CD4-positive, alpha-beta T cell treated with Interleukin-6 for 4 hours (primary cell): ENCODE measurements around the gene LIPT2.

Experiments used
- DNase-seq: peaks from one replicate; pipeline ENCODE4 v3.0.0-alpha.2; 2020; ENCODE audit warnings: mixed read lengths

Gene LIPT2

DNA sequence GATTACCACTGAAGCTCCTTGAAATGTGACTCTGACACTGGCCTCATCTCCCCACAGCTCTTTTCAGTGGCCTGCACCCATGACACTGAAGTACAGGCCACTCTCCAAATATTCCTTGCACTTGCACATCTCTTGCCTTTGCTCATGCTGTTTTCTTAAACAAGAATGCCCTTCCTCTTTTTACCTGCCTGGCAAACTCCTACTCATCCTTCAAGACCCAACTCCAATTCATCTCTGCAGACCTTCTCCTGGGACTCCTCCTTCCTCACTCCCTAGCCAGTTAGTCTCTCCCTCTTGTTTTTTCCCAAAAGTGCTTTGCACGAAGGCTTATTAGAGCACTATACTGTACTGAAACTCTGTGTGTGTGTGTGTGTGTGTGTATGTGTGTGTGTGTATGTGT is 28.8 kb downstream of the LIPT2 start:
- DNase-seq = no peak

DNA sequence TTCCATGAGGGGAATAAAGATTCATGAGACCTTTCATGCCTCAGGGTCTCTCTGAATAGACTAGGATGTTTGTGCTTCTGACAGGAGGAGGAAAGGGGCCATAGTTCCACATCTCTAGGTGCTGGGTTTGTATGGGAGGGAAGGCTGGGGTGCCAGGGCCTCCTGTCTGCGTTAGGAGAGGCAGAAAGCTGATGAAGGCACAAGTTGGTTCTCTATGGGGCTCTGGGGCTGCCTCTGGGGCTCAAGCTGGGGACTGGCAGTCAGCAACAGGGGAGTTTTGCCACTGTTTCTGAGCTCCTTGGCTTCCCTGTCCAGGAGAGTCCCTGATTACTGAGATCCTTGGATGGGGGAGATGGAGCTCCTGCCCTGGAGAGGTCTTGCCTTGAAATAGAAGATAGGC is 30.3 kb downstream of the LIPT2 start:
- no peak for DNase-seq

DNA sequence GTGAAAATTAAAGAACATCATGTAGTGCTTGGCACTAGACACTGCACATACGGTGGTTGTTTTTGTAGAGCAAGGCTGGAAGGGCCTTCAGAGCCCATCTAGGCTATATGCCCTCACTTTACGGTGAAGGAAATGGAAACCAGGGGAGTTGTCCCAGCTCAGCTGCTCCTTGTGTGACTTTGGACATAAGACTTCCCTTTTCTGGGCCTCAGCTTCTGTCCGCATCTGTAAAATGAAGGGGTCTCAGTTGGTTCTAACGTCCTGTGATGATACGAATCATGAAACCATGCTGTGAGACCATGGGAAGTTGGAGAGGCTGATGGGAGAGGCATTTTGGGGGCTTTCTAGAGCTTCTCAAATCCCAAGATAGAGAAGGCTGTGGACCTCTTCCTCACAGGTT is 30.9 kb downstream of the LIPT2 start:
- no peak for DNase-seq

DNA sequence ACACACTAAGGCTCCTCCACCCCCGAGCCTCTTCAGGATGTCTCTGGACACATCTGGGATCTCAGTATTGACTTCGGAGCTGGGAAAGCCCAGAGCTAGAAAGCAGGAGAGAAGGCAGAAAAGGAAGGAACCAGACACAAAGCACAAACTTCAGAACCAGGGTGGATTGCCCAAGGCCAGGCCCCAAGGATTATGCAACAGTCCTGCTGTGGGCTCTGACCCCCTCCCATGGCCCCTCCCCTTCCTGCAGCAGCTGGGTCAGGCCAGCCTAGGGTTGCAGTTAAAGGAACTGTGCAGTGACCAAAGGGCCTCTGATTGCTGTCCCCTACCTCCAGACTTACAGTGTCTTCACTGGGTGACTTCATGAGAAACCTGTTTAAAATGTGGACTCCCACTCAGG is 31.5 kb downstream of the LIPT2 start:
- no peak for DNase-seq

DNA sequence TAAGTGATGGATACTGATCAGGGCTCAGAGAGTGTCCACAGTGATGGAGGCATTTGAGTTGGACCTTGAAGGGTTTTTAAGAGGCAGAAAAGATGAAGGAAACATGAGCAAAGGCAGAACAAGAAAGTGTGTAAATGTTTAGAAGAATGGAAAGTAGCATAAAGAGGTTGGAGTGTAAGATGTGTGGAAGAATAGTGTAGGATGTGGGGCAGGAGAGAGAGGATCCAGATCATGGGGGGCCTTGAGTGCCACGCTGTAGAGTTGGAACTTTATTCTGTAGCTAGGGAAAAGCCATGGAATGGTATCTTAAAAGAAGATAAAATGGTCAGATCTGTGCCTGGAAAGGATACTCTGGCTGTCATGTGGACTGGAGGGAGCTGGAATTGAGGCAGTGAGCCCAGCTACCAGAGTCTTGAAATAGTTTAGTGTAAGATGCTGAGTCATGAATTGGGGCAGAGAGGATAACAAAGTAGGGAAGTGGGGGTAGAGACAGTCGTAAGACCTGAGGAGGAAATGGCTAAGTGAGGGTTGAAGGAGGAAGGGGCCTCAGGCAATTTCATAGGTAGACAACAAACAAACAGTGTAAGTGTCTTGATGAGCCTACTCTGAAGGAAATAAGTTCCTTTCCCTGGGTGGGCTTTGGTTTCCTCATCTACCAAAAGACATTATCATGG is 32.9 kb downstream of the LIPT2 start:
- no peak for DNase-seq

DNA sequence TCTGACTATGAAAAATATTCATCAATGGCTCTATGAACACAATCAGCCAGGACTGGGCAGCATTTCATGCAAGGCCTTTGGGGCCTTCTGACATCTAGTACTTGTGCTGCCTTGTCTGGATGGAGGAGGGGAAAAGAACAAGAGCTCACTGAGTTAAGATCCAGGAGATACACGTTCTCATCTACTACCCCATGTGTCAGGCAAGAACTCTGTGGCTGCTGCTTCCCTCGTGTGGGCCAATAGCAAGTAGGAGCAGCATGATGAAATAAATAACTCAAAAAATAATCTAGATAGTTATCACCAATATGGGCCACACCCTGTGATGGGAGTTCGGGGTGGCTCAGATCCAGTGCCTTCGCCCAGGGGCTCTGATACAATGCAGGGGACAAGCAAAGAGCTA is 33.5 kb downstream of the LIPT2 start:
- DNase-seq = no peak

DNA sequence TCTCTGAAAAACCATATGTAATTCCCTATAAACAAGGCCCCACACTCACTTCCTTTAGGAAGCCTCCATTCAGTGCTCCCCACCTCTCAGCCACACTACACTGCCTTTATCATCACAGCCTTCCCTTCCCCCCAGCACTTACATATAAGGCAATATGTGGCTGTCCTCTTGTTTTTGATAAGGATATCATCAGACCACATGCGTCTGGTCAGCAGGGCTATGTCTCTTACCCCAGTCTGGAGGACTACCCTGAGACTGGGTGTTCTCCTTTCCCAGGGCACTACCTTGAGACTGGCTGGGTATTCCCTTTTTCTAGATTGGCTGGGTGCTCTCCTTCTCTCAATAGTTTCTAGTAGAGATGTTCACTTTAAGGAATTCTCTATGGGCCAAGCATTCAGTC is 33.9 kb downstream of the LIPT2 start:
- DNase-seq = no peak

DNA sequence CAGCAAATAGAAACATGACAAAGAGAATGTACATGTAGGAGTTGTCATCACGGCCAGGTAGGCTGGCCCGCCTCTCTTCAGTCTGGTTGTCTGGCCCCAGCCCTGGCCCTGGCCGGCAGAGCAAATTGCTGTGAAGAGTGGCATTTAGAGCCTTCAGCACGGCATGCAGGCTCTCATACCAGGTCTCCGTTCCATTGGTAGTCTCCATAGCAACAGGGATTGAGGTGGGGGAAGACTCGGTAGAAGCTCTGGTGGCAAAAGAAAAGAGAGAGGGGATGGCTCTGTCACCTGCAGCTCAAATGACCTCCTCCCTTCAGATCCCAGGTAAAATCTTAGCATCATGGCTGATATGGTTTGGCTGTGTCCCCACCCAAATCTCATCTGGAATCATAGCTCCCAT is 36.2 kb downstream of the LIPT2 start:
- no peak for DNase-seq

DNA sequence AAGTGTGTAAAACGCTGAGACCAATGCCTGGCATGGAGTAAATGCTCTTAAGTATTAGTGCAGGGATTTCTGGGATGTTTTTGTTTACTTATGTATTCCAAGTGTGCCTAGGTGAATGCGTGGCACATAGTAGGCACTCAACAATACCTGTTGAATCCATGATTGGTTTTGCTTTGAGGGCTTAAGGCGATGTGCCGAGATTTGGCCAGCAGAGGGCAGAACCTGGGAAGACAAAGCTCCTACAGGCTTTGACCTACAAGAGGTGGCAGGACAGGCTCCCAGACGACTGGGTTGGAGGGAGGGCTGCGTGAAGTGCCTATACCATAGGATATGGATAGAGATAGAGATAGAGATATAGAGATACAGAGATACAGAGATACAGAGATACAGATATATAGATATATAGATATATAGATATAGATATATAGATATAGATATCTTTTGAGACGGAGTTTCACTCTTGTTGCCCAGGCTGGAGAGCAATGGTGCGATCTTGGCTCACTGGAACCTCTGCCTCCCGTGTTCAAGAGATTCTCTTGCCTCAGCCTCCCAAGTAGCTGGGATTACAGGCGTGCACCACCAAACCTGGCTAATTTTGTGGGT is 40.0 kb downstream of the LIPT2 start:
- peak; percentile 65 for DNase-seq

DNA sequence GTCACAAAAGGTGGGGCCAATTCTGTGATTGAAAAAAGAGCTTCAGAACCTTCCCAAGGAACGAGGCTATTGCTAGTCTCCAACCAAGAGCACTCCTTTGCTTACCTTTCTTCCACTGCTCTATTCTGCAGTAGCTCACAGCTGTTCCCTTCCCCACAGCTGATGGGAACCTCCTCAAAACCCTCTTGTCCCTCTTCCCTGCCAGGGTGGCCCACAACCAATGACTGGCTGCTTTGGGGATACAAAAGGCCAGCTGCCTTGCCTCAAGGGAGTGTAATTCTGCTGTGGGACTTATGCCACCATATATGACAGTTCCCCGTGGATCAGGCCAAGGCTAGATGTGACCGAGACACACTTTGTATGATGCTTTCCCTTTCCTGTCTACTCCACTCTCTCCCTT is 41.2 kb downstream of the LIPT2 start:
- no peak for DNase-seq

DNA sequence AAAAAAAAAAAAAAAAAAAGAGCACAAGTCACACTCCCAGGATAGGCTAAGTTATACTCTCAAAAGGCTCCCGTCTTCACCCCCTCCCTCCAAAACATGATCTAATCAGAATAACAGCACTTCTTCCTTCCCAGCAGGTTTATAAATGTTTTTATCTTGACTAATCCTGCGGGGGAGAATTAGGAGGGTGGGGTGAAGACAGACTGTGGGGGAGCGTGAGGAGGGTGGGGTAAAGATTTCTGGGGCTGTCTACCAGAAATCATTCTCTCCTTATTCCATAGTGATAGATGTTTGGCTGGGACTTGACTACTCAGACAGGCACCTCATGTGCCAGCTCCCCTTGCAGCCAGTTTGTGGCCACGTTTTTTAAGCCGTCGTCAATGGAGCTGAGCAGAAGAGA is 43.2 kb downstream of the LIPT2 start:
- no peak for DNase-seq

DNA sequence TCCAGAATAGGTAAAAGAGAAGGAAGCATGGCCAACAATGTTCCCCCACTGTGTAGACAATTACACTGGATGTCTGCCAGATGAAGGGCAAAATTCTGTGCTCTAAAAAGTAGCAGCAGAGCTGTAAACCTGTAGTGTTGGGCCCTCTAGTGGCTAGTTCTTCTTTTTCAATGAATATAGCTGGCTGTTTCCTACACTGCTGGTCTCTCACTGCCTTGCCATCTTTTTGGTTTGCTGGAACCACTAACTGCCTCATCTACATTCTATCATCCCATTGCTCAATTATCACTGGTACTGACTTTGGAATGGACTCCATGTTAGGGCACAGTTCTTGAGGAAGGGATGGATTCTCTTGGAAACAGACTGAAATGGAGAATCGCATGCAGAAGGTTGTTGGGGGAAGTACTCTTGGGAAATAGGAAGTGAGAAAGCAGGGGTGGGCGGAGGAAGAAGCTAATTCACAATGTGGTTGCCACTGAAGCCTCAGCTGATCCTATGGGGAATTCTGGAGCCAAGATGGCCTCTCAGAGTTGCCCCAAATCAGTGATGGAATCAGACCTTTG is 44.1 kb downstream of the LIPT2 start:
- DNase-seq = peak; percentile 54

DNA sequence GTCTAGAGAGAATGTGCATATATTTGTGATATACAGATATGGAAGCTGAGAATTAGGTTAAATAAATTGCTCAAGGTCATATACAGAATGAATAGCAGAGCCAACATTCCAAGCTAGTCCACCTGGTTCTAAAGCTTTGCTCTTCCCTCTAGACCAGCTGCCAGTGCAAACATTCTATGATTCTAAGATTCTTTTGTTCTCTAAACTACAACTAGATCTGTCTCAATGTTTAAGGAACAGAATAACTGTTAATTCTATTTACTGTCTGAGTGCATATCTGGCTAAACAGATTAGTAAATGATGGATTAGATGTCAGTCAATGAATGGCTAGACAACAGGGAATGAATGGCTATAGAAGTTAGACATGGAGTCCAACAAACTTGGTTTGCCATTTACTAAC is 45.8 kb downstream of the LIPT2 start:
- no peak for DNase-seq

DNA sequence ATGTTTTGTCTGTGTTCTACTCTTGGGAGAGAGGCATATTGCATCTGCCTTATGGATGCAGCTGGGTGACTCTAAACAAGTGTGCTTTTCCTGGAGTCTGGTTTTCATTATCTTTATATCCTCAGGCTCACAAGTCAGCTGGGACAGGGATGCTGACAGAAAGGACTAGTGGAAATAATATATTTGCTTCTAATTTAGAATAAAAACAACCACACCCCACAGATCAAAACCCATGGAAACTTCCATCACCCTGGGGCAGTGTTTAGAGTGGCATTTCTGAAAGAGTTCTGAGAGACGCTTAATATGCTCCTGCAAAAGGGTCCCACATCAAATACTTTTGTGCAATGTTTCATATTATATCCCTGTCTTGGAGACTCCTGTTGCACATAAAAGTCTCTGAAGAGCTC is 47.0 kb downstream of the LIPT2 start:
- no peak for DNase-seq

DNA sequence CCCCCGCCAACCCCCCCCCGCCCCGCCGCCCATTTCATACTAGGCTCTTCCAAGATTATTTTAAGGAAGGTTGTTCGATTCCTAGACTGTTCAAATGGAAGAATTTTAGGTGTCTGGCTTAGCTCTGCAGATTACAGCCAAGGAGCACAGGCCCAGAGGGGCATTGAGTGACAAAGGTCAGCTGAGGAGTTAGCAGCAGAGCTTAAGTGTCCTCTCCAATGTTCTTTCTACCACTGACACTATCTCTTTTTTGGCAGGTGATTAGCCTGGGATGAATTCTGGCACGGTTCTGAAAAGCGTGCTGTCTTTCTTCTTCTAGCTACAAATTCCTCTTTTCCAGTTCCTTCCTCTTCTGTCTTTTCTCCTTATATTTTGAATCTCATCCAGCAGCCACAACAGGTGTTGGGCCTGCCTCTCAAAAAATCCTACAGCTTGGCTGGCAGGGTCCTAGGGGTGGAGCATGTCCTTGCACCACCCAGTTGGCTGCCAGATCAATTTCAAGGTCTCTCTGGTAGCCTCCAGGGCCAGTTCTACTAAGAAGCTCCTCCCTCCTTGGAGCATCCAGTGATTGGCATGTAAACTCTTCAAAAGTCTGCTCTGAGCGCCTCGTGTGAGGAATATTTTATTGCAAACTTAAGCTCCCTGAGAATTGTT is 49.2 kb downstream of the LIPT2 start:
- no peak for DNase-seq

DNA sequence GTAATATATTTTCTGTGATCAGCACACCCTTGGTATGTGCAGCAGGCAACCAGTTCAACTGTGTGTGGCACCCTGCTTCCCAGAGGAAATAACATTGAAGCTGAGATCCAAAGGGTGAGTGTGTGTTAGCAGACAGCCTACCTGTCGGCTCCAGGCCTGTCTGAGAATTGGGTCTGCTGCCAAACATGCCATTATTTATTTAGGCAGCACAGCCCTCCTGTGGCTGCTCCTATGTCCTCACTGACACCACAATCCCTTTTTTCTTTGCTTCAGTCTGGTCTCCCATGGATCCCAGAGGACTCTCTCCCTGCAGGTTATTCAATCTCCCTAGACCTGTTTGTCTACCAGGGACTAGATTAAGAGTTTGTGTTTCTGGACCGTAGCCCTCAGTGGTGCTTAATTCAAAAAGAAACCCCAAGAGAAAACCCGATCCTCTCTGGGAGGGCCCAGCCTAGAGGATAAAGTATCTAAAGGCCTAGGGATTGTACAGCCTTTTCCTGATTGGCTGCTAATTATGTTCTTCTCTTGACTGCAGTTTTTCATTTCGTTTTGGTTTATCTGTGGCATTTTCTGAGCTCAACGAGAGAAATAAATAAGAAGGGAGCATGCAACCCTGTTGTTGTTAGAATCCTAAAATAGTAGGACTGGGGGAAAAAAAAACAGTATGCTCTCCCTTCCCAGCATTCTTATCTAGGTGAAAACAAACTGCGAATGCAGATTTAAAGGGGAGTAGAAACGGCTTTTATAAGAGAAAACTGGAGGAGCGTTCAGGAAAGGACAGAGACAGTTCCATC is 50.3 kb downstream of the LIPT2 start:
- no peak for DNase-seq

DNA sequence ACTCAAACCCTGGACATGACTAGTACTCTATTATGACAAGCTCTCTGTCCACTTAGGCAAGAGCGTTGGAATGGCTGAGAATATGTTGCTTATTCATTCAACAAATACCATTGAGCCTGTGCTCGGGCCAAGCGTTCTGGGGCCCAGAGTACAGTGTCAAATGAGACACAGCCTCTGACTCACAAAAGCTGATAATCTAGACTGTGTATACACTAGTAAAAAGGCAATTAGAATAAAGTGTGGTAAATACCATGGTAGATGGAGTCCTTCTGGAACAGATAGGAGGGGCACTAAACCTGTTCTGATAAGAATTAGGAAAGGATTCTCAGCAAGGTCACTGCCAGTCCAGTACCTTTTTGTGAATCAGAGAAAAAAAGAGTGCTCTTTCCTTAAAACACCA is 50.9 kb downstream of the LIPT2 start:
- DNase-seq = no peak
